ENCODE data around the gene BMP6. TPM values are rescaled to one million over a fixed set of nuclear protein-coding genes. Genes with fewer than 3 reads are reported as not detected.

BMP6 gene
- total and polyA plus RNA-seq, 4 experiments from 2014 or later = 0.06 TPM; not detected in 3

GRCh38 chr6:7747433-7747832 is 21.5 kb downstream of the BMP6 start:
- H3K9me3 ChIP-seq (ENCODE audit: control insufficient read depth in 1 of 2, low read length in 2 of 2) = no peaks in the 10 kb centered on the region
- Mint-ChIP-seq H3K9me3 (no peaks in the 10 kb centered on the region), H3K27ac (no peak overlapping the region), H3K4me1 (no peaks in the 10 kb centered on the region), H3K36me3 (no peaks in the 10 kb centered on the region), H3K4me3 (no peak overlapping the region), H3K27me3 (peaks cover 11 to 17% of the 10 kb centered on the region in 2 donors)
- no peaks in the 10 kb centered on the region for H3K36me3 ChIP-seq (ENCODE audit: insufficient read depth, low read length)
- no peak overlapping the region for H3K4me3 ChIP-seq (ENCODE audit: low read length in 2 of 2)
- POLR2A ChIA-PET (ENCODE audit: partially characterized antibody) = no interaction called here
- no peaks in the 10 kb centered on the region for H3K27me3 ChIP-seq (ENCODE audit: insufficient read depth, low read length)
- no peak for DNase-seq
- intact Hi-C loops (cut with micrococcal nuclease) = no loop called here
- CTCF ChIA-PET (ENCODE audit: partially characterized antibody) = no interaction called here
- no peak overlapping the region for H3K27ac ChIP-seq (ENCODE audit: low read depth, low read length)
- no peaks in the 10 kb centered on the region for H3K4me1 ChIP-seq (ENCODE audit: insufficient read depth, low read length)

GRCh38 chr6:7747901-7748504 is 22.1 kb downstream of the BMP6 start:
- Mint-ChIP-seq H3K4me1 (no peaks in the 10 kb centered on the region), H3K27ac (no peak overlapping the region), H3K9me3 (no peaks in the 10 kb centered on the region), H3K36me3 (no peaks in the 10 kb centered on the region), H3K27me3 (peaks cover 11 to 15% of the 10 kb centered on the region in 2 donors), H3K4me3 (no peak overlapping the region)
- Histone ChIP-seq H3K27ac (ENCODE audit: low read depth, low read length) (no peak overlapping the region), H3K9me3 (ENCODE audit: control insufficient read depth in 1 of 2, low read length in 2 of 2) (no peaks in the 10 kb centered on the region), H3K36me3 (ENCODE audit: insufficient read depth, low read length) (no peaks in the 10 kb centered on the region), H3K27me3 (ENCODE audit: insufficient read depth, low read length) (no peaks in the 10 kb centered on the region), H3K4me1 (ENCODE audit: insufficient read depth, low read length) (no peaks in the 10 kb centered on the region), H3K4me3 (ENCODE audit: low read length in 2 of 2) (no peak overlapping the region)
- ChIA-PET POLR2A (ENCODE audit: partially characterized antibody) (no interaction called here), CTCF (ENCODE audit: partially characterized antibody) (no interaction called here)
- DNase-seq = no peak
- intact Hi-C loops (cut with micrococcal nuclease) = no loop called here

DNA sequence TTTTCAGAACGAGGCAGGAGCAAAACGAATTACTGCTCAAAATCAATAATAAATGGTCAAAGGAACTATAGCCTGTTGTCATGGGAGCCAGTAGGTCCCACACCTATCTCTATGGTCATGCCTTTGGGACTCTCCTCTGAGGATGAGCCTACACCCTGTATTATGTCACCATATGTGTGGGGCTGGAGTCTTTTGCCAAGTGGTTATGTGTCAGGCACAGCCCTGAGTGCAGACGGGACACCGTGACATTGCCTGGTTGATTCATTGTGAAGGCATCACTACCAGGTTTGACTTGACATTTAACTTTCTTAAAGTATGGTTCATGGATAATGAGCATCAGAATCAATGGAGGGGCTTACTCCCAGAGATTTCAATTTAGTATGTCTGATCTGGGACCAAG is 23.6 kb downstream of the BMP6 start:
- Histone ChIP-seq H3K9me3 (ENCODE audit: control insufficient read depth in 1 of 2, low read length in 2 of 2) (no peaks in the 10 kb centered on the region), H3K4me3 (ENCODE audit: low read length in 2 of 2) (no peak overlapping the region), H3K27me3 (ENCODE audit: insufficient read depth, low read length) (no peaks in the 10 kb centered on the region), H3K27ac (ENCODE audit: low read depth, low read length) (no peak overlapping the region), H3K4me1 (ENCODE audit: insufficient read depth, low read length) (no peaks in the 10 kb centered on the region), H3K36me3 (ENCODE audit: insufficient read depth, low read length) (no peaks in the 10 kb centered on the region)
- ChIA-PET CTCF (ENCODE audit: partially characterized antibody) (no interaction called here), POLR2A (ENCODE audit: partially characterized antibody) (no interaction called here)
- no peak for DNase-seq
- Mint-ChIP-seq H3K36me3 (no peaks in the 10 kb centered on the region), H3K9me3 (peaks cover 0 to 3% (median 0%) of the 10 kb centered on the region in 8 donors), H3K27ac (no peak overlapping the region), H3K4me3 (no peak overlapping the region), H3K27me3 (peaks cover 9 to 11% of the 10 kb centered on the region in 2 donors), H3K4me1 (no peaks in the 10 kb centered on the region)
- intact Hi-C loops (cut with micrococcal nuclease) = no loop called here

DNA sequence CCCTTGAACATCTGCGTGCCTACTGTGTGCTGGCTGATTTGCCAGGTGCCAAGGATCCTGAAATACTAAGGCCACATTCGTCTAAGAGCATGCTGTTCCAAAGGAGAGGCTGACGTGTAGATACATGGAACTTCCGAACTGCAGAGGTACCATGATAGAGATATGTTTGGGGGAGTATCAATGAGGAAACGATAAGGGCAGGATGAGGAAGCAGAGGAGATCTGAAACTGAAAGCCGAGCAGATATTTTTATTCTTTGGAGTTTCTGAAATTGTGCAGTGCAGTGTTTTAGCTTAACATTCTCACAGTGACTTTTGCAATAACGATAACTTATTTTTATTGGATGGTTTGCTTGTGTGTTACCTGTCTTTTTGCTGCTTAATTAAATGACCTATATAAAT is 24.3 kb downstream of the BMP6 start:
- Mint-ChIP-seq H3K36me3 (no peaks in the 10 kb centered on the region), H3K27me3 (peaks cover 9 to 11% of the 10 kb centered on the region in 2 donors), H3K9me3 (peaks cover 0 to 3% (median 0%) of the 10 kb centered on the region in 8 donors), H3K4me3 (no peak overlapping the region), H3K4me1 (no peaks in the 10 kb centered on the region), H3K27ac (no peak overlapping the region)
- no peaks in the 10 kb centered on the region for H3K9me3 ChIP-seq (ENCODE audit: control insufficient read depth in 1 of 2, low read length in 2 of 2)
- H3K27me3 ChIP-seq (ENCODE audit: insufficient read depth, low read length) = no peaks in the 10 kb centered on the region
- H3K27ac ChIP-seq (ENCODE audit: low read depth, low read length) = no peak overlapping the region
- no peak for DNase-seq
- POLR2A ChIA-PET (ENCODE audit: partially characterized antibody) = no interaction called here
- no peaks in the 10 kb centered on the region for H3K4me1 ChIP-seq (ENCODE audit: insufficient read depth, low read length)
- no peaks in the 10 kb centered on the region for H3K36me3 ChIP-seq (ENCODE audit: insufficient read depth, low read length)
- H3K4me3 ChIP-seq (ENCODE audit: low read length in 2 of 2) = no peak overlapping the region
- CTCF ChIA-PET (ENCODE audit: partially characterized antibody) = no interaction called here
- intact Hi-C loops (cut with micrococcal nuclease) = no loop called here

DNA sequence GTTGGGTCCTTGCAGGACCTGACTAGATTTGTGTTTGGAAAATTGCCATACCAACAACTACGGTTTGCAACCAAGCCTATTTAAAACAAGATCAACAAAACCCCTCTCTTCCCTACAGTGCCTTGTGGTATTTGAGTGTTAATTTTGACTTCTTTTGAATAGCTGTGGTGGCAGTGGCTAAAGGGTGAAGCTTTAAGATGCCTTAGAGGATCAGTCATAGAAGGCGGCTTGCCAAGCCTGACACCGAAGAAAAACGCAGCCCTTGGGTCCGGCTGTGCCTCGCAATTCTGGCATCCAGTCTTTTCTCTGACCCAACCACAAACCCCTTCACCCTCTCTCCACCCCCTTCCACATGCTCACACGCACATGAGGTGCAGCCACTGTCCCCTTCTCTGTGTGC is 32.6 kb downstream of the BMP6 start:
- no peak overlapping the region for H3K27ac ChIP-seq (ENCODE audit: low read depth, low read length)
- no peak overlapping the region for H3K27ac Mint-ChIP-seq
- no peaks in the 10 kb centered on the region for H3K27me3 ChIP-seq (ENCODE audit: insufficient read depth, low read length)
- CTCF ChIA-PET (ENCODE audit: partially characterized antibody) = interaction anchor here (1.3 kb wide), 1 partner anchor 31 kb away, joined by 3 read pairs; no protein-coding TSS in a partner anchor
- POLR2A ChIA-PET (ENCODE audit: partially characterized antibody) = no interaction called here
- DNase-seq = no peak
- intact Hi-C loops (cut with micrococcal nuclease) = no loop called here
- no peaks in the 10 kb centered on the region for H3K4me1 Mint-ChIP-seq
- H3K36me3 ChIP-seq (ENCODE audit: insufficient read depth, low read length) = no peaks in the 10 kb centered on the region
- peaks cover 4 to 18% of the 10 kb centered on the region in 2 donors for H3K27me3 Mint-ChIP-seq
- H3K4me3 Mint-ChIP-seq = no peak overlapping the region
- no peaks in the 10 kb centered on the region for H3K36me3 Mint-ChIP-seq
- H3K9me3 Mint-ChIP-seq = peaks cover 0 to 5% (median 0%) of the 10 kb centered on the region in 8 donors
- H3K9me3 ChIP-seq (ENCODE audit: control insufficient read depth in 1 of 2, low read length in 2 of 2) = no peaks in the 10 kb centered on the region
- H3K4me3 ChIP-seq (ENCODE audit: low read length in 2 of 2) = no peak overlapping the region
- no peaks in the 10 kb centered on the region for H3K4me1 ChIP-seq (ENCODE audit: insufficient read depth, low read length)

GRCh38 chr6:7759320-7759719 is 33.4 kb downstream of the BMP6 start:
- Histone ChIP-seq H3K4me1 (ENCODE audit: insufficient read depth, low read length) (no peaks in the 10 kb centered on the region), H3K9me3 (ENCODE audit: control insufficient read depth in 1 of 2, low read length in 2 of 2) (no peaks in the 10 kb centered on the region), H3K27me3 (ENCODE audit: insufficient read depth, low read length) (no peaks in the 10 kb centered on the region), H3K36me3 (ENCODE audit: insufficient read depth, low read length) (no peaks in the 10 kb centered on the region), H3K27ac (ENCODE audit: low read depth, low read length) (no peak overlapping the region), H3K4me3 (ENCODE audit: low read length in 2 of 2) (no peak overlapping the region)
- H3K36me3 Mint-ChIP-seq = no peaks in the 10 kb centered on the region
- peaks cover 4 to 24% of the 10 kb centered on the region in 2 donors for H3K27me3 Mint-ChIP-seq
- no peaks in the 10 kb centered on the region for H3K4me1 Mint-ChIP-seq
- ChIA-PET POLR2A (ENCODE audit: partially characterized antibody) (no interaction called here), CTCF (ENCODE audit: partially characterized antibody) (no interaction called here)
- H3K27ac Mint-ChIP-seq = no peak overlapping the region
- intact Hi-C loops (cut with micrococcal nuclease) = no loop called here
- DNase-seq = no peak
- peaks cover 0 to 3% (median 0%) of the 10 kb centered on the region in 8 donors for H3K9me3 Mint-ChIP-seq
- no peak overlapping the region for H3K4me3 Mint-ChIP-seq

DNA sequence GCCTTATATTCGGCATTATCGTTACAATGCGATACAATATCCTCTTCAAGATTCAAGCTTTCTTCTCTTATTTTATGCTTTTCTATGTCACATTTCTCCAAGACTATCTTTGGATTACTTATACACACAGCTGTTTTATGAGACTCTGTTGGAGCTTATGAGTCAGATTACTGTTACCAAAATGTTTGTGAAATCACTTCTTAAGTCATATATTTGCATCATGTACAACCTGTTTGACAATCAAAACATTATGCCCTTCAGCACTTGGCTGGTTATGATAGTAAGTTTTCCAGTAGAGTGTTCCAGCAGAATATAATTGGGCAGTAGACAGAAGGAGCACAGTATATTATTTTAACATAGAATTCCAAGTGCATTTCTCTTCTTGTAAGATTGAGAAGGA is 35.2 kb downstream of the BMP6 start:
- ChIA-PET POLR2A (ENCODE audit: partially characterized antibody) (no interaction called here), CTCF (ENCODE audit: partially characterized antibody) (no interaction called here)
- Mint-ChIP-seq H3K27me3 (peaks cover 6 to 27% of the 10 kb centered on the region in 2 donors), H3K4me3 (no peak overlapping the region), H3K27ac (no peak overlapping the region), H3K4me1 (no peaks in the 10 kb centered on the region), H3K36me3 (no peaks in the 10 kb centered on the region), H3K9me3 (peaks cover 0 to 1% (median 0%) of the 10 kb centered on the region in 8 donors)
- Histone ChIP-seq H3K4me1 (ENCODE audit: insufficient read depth, low read length) (no peaks in the 10 kb centered on the region), H3K4me3 (ENCODE audit: low read length in 2 of 2) (no peak overlapping the region), H3K27ac (ENCODE audit: low read depth, low read length) (no peak overlapping the region), H3K27me3 (ENCODE audit: insufficient read depth, low read length) (no peaks in the 10 kb centered on the region), H3K36me3 (ENCODE audit: insufficient read depth, low read length) (no peaks in the 10 kb centered on the region), H3K9me3 (ENCODE audit: control insufficient read depth in 1 of 2, low read length in 2 of 2) (no peaks in the 10 kb centered on the region)
- intact Hi-C loops (cut with micrococcal nuclease) = no loop called here
- no peak for DNase-seq

DNA sequence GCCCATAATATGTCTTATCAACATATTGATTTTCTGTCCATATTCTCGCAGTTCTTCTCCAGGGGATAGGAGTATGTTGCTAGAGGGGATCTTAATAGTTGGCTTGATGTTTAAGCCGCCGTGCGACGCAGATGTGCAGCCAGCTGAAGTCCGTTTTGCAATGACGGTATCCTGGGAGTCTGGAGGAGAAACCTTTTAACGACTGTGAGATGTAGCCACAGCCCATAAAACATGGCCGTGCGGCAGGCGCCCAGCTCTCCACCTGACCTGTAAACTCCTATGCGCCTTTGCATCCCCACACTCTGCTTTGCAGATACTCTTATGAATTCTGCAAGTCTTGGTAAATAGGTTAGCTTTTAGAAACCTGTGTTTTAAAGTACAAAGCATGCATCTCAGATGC is 36.9 kb downstream of the BMP6 start:
- ChIA-PET CTCF (ENCODE audit: partially characterized antibody) (no interaction called here), POLR2A (ENCODE audit: partially characterized antibody) (no interaction called here)
- H3K27me3 ChIP-seq (ENCODE audit: insufficient read depth, low read length) = no peaks in the 10 kb centered on the region
- H3K4me3 ChIP-seq (ENCODE audit: low read length in 2 of 2) = no peak overlapping the region
- no peaks in the 10 kb centered on the region for H3K4me1 Mint-ChIP-seq
- H3K27me3 Mint-ChIP-seq = peaks cover 5 to 23% of the 10 kb centered on the region in 2 donors
- H3K4me1 ChIP-seq (ENCODE audit: insufficient read depth, low read length) = no peaks in the 10 kb centered on the region
- H3K36me3 ChIP-seq (ENCODE audit: insufficient read depth, low read length) = no peaks in the 10 kb centered on the region
- no peaks in the 10 kb centered on the region for H3K9me3 Mint-ChIP-seq
- intact Hi-C loops (cut with micrococcal nuclease) = no loop called here
- no peak overlapping the region for H3K27ac Mint-ChIP-seq
- no peaks in the 10 kb centered on the region for H3K9me3 ChIP-seq (ENCODE audit: control insufficient read depth in 1 of 2, low read length in 2 of 2)
- no peak for DNase-seq
- H3K36me3 Mint-ChIP-seq = no peaks in the 10 kb centered on the region
- H3K4me3 Mint-ChIP-seq = no peak overlapping the region
- H3K27ac ChIP-seq (ENCODE audit: low read depth, low read length) = no peak overlapping the region
